Measurements from ENCODE around the gene NFYB.

The NFYB gene

DNA sequence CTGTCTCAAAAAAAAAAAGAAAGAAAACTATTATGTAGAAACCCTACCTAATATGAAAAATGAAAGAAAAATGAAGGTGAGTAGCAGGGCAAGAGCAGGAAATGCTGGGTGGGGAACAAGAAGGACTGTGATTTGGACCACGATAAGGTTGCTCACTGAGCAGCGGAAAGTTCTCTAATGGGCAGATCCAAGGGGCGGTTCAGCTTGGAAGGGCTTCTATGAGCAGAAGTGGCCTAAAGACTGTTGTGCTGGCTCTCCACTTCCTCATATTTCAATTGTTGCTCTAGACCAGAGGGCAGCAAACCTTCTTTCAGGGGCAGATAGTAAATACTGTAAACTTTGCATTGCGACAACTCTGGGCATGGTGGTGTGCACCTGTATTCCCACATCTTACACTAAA is 16.3 kb upstream of the NFYB start:
- H3K9me3 ChIP-seq = no peaks in the 10 kb centered on the region
- H3K27ac ChIP-seq = no peak overlapping the region
- H3K36me3 ChIP-seq = no peaks in the 10 kb centered on the region
- no peaks in the 10 kb centered on the region for H3K27me3 ChIP-seq
- TF ChIP-seq, protein P1, sequence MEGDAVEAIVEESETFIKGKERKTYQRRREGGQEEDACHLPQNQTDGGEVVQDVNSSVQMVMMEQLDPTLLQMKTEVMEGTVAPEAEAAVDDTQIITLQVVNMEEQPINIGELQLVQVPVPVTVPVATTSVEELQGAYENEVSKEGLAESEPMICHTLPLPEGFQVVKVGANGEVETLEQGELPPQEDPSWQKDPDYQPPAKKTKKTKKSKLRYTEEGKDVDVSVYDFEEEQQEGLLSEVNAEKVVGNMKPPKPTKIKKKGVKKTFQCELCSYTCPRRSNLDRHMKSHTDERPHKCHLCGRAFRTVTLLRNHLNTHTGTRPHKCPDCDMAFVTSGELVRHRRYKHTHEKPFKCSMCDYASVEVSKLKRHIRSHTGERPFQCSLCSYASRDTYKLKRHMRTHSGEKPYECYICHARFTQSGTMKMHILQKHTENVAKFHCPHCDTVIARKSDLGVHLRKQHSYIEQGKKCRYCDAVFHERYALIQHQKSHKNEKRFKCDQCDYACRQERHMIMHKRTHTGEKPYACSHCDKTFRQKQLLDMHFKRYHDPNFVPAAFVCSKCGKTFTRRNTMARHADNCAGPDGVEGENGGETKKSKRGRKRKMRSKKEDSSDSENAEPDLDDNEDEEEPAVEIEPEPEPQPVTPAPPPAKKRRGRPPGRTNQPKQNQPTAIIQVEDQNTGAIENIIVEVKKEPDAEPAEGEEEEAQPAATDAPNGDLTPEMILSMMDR (IDR thresholded peaks at IDR 0.05) = no peak
- no peak overlapping the region for H3K4me3 ChIP-seq (ENCODE audit: low read depth in 1 of 2, low read length in 1 of 2)
- H3K4me1 ChIP-seq (ENCODE audit: control insufficient read depth in 1 of 2, insufficient read depth in 1 of 2, low read depth in 1 of 2, low read length in 1 of 2) = no peaks in the 10 kb centered on the region

DNA sequence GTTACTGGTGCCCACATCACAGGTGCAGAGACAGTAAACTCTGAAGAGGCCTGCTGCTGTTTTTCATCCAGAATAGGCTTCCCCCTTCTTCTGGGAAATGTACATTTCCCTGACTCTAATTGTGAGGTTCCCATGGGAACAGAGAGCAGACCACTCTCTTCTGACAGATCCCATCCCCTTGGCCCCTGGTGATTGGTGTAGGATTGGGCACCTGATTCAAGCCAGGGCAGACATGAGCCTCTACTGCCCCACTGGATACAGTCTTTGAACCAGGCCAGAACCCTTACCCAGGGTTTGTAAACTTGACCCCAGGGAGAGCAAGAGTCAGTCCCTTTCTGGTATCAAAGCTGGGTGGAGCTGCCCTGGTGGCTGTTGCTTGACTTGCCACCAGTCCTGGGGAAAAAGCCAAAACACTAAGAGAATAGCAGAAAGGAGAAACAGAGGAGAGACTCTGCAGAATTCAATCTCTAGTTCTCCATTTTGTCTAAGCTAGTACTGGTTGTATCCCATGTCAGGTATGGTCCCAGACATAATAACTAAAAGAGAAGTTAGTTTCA is 14.8 kb upstream of the NFYB start:
- Histone ChIP-seq H3K4me3 (ENCODE audit: low read depth in 1 of 2, low read length in 1 of 2) (no peak overlapping the region), H3K36me3 (no peaks in the 10 kb centered on the region), H3K4me1 (ENCODE audit: control insufficient read depth in 1 of 2, insufficient read depth in 1 of 2, low read depth in 1 of 2, low read length in 1 of 2) (no peaks in the 10 kb centered on the region), H3K27me3 (no peaks in the 10 kb centered on the region), H3K27ac (no peak overlapping the region), H3K9me3 (no peaks in the 10 kb centered on the region)
- TF ChIP-seq, protein P1 (IDR thresholded peaks at IDR 0.05) = no peak

DNA sequence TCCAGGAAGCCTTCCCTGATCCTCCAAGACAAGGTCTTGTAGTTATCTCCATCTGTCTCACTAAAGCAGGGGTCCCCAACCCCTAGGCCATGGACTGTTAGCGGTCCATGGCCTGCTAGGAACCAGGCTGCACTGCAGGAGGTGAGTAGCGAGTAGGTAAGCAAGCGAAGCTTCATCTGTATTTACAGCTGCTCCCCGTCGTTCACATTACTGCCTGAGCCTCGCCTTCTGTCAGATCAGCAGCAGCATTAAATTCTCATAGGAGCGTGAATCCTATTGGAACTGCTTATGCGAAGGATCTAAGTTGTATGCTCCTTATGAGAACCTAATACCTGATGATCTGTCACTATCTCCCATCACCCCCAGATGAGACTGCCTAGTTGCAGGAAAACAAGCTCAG is 12.4 kb upstream of the NFYB start:
- H3K9me3 ChIP-seq = no peaks in the 10 kb centered on the region
- no peaks in the 10 kb centered on the region for H3K27me3 ChIP-seq
- H3K4me3 ChIP-seq (ENCODE audit: low read depth in 1 of 2, low read length in 1 of 2) = no peak overlapping the region
- H3K4me1 ChIP-seq (ENCODE audit: control insufficient read depth in 1 of 2, insufficient read depth in 1 of 2, low read depth in 1 of 2, low read length in 1 of 2) = no peaks in the 10 kb centered on the region
- TF ChIP-seq, protein P1 (IDR thresholded peaks at IDR 0.05) = no peak
- no peak overlapping the region for H3K27ac ChIP-seq
- no peaks in the 10 kb centered on the region for H3K36me3 ChIP-seq

DNA sequence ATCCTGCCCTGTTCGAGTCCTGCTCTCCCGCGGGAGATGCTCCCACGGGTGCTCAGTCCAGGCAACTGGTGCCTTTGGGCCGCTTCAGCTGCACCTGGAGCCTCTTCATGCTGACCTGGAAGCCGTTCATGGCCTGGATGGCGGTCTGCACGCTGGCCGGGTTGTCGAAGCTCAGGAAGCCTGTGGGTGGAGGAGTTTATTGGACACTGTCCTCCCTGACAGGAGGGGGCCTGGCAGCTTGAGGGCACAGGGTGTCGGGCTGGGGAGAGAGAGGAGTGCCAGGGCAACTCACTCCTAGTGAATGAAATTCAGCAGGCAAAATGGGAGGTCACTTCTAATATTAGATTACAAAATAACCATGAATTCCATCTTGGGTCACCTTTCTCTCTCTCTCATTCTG is 9.3 kb upstream of the NFYB start:
- no peak overlapping the region for H3K4me3 ChIP-seq (ENCODE audit: low read depth in 1 of 2, low read length in 1 of 2)
- H3K36me3 ChIP-seq = no peaks in the 10 kb centered on the region
- H3K27me3 ChIP-seq = no peaks in the 10 kb centered on the region
- TF ChIP-seq, protein P1 (IDR thresholded peaks at IDR 0.05) = no peak
- no peak overlapping the region for H3K27ac ChIP-seq
- no peaks in the 10 kb centered on the region for H3K4me1 ChIP-seq (ENCODE audit: control insufficient read depth in 1 of 2, insufficient read depth in 1 of 2, low read depth in 1 of 2, low read length in 1 of 2)
- no peaks in the 10 kb centered on the region for H3K9me3 ChIP-seq

DNA sequence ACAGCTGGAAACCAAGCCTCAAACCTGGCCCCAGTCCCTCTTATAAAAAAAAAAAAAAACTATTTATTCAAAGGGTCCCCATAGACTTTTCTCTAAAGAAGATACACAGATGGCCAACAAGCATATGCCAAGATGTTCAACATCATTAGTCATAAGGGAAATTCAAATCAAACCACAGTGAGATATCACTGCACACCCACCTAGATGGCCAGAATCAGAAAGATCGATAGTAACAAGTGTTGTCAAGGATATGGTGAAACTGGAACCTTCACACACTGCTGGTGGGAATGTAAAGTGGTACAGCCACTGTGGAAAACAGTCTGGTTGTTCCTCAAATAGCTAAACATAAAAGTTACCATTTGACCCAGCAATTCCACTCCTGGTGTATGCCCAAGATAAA is 5.9 kb upstream of the NFYB start:
- H3K4me1 ChIP-seq (ENCODE audit: control insufficient read depth in 1 of 2, insufficient read depth in 1 of 2, low read depth in 1 of 2, low read length in 1 of 2) = no peaks in the 10 kb centered on the region
- H3K4me3 ChIP-seq (ENCODE audit: low read depth in 1 of 2, low read length in 1 of 2) = no peak overlapping the region
- TF ChIP-seq, protein P1 (IDR thresholded peaks at IDR 0.05) = no peak

DNA sequence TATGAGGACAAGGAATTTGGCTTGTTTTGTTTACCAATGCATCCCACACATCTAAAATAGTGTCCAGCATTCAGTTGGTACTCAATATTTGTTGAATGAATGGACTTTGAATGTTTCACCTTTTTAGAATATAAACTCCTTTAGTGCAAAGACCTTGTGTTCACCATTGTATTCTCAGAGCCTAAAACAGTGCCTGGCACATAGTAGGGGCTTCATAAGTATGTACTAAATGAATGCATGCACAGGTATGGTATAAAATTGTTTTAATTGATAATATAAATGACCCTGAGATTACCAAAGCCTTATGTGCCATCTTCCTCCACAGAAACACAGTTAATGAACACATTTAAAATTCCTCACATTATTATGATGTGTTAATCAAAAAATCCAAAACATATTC is 5.0 kb upstream of the NFYB start:
- TF ChIP-seq, protein P1 (IDR thresholded peaks at IDR 0.05) = no peak
- Histone ChIP-seq H3K4me3 (ENCODE audit: low read depth in 1 of 2, low read length in 1 of 2) (no peak overlapping the region), H3K4me1 (ENCODE audit: control insufficient read depth in 1 of 2, insufficient read depth in 1 of 2, low read depth in 1 of 2, low read length in 1 of 2) (peaks cover 4 to 7% of the 10 kb centered on the region in 2 experiments), H3K27me3 (no peaks in the 10 kb centered on the region), H3K36me3 (no peaks in the 10 kb centered on the region), H3K9me3 (no peaks in the 10 kb centered on the region), H3K27ac (no peak overlapping the region)

More for the DNA sequence above, 5.9 kb upstream of the NFYB start:
- Histone ChIP-seq H3K27ac (no peak overlapping the region), H3K9me3 (no peaks in the 10 kb centered on the region), H3K36me3 (no peaks in the 10 kb centered on the region), H3K27me3 (no peaks in the 10 kb centered on the region)

All from neutrophil (primary cell).